GM12878 (cell line): ENCODE data around the gene SPPL3. TPM values are rescaled to one million over a fixed set of nuclear protein-coding genes. Genes with fewer than 3 reads are reported as not detected.
A peak's percentile ranks its signal among the peaks of the same experiment; 100 is the strongest.

ENCODE experiments used
- ATAC-seq: fragments of 200-7000 bp; cut with Tn5 transposase; 3 replicates; pipeline ENCODE4 v1.9.1; 2020; ENCODE audit warnings: mild to moderate bottlenecking, moderate library complexity
- BruUV-seq: library from RNA; stranded (reverse); fragments of 400-500 nt; replicated peaks from 2 replicates; lab custom pipeline; 2021; lab: Mats Ljungman, UMichigan
- CTCF ChIA-PET: fragments of 300-600 bp; sonication (Branson Sonifier 250); formaldehyde crosslinking; extraction: SDS; loops from one replicate; lab custom pipeline; 2021; ENCODE audit warnings: inconsistent platforms; lab: Yijun Ruan, JAX
- POLR2A ChIA-PET: fragments of 350-600 bp; formaldehyde crosslinking; extraction: SDS; loops from one replicate; lab custom pipeline; 2021; ENCODE audit warnings: inconsistent platforms; lab: Charles Lee
- RAD21 ChIA-PET: fragments of 300-600 bp; sonication (Branson Sonifier 250); formaldehyde crosslinking; loops from one replicate; lab custom pipeline; 2023; ENCODE audit warnings: antibody characterized with exemption; ENCODE audit not compliant: unreplicated experiment; lab: Charles Lee
- SMC1A ChIA-PET: fragments of 300-600 bp; sonication (Branson Sonifier 250); formaldehyde crosslinking; loops from one replicate; lab custom pipeline; 2023; ENCODE audit not compliant: unreplicated experiment, uncharacterized antibody; lab: Charles Lee
- DNase-seq: peaks from one replicate; pipeline ENCODE4 v3.0.0-alpha.2; 2011; ENCODE audit warnings: low read depth, low spot score
- FAIRE-seq: peaks from 3 replicates; lab custom pipeline; 2011; peaks lifted over from hg19 to GRCh38; lab: Jason Lieb, UNC
- H2AFZ ChIP-seq: 2 replicates; pipeline ENCODE4 v1.6.0; 2011; ENCODE audit warnings: low read depth, low read length, control low read depth; ENCODE audit not compliant: control insufficient read depth
- H3K27ac ChIP-seq: 2 replicates; pipeline ENCODE4 v1.5.1; 2011; ENCODE audit warnings: control low read depth; ENCODE audit not compliant: control insufficient read depth, insufficient read depth
- H3K27me3 ChIP-seq, 2 experiments: replicated peaks in 1 of 2; 2 replicates each; pipeline versions ENCODE4 v1.6.0 to v1.6.1; 2011; ENCODE audit warnings: low read length in 1 of 2; ENCODE audit not compliant: control insufficient read depth in 2 of 2, insufficient read depth in 2 of 2
- H3K36me3 ChIP-seq, 2 experiments: 2 replicates each; pipeline ENCODE4 v1.5.1; 2011; ENCODE audit warnings: low read length in 1 of 2; ENCODE audit not compliant: control insufficient read depth in 2 of 2, insufficient read depth in 2 of 2
- H3K4me1 ChIP-seq: 2 replicates; pipeline ENCODE4 v1.6.1; 2011; ENCODE audit warnings: mild to moderate bottlenecking, low read length, moderate library complexity, mixed read lengths; ENCODE audit not compliant: control insufficient read depth, insufficient read depth
- H3K4me2 ChIP-seq: 2 replicates; pipeline ENCODE4 v1.6.0; 2011; ENCODE audit warnings: control low read depth; ENCODE audit not compliant: control insufficient read depth, insufficient read depth
- H3K4me3 ChIP-seq: fragments of 200-600 bp; sonication (generic); 2 replicates; pipeline ENCODE4 v1.5.1; 2016
- H3K79me2 ChIP-seq: 2 replicates; pipeline ENCODE4 v1.6.0; 2011; ENCODE audit warnings: low read length; ENCODE audit not compliant: control insufficient read depth, insufficient read depth
- H3K9ac ChIP-seq: 2 replicates; pipeline ENCODE4 v1.8.0; 2011; ENCODE audit warnings: low read length, control low read depth, mixed read lengths; ENCODE audit not compliant: control insufficient read depth, insufficient read depth
- H3K9me3 ChIP-seq: replicated peaks from 3 replicates; pipeline ENCODE4 v1.5.1; 2011; ENCODE audit warnings: mild to moderate bottlenecking, low read length; ENCODE audit not compliant: control insufficient read depth, insufficient read depth
- H4K20me1 ChIP-seq: 2 replicates; pipeline ENCODE4 v1.6.0; 2011; ENCODE audit not compliant: control insufficient read depth, insufficient read depth
- HDAC6 ChIP-seq: fragments of 200-600 bp; sonication (generic); IDR thresholded peaks from one replicate; pipeline ENCODE4 v1.8.0; 2017; ENCODE audit warnings: antibody characterized with exemption; ENCODE audit not compliant: unreplicated experiment
- IKZF1 ChIP-seq: fragments of 450-650 bp; conservative IDR thresholded peaks from 2 replicates; pipeline ENCODE4 v1.6.1; 2017; ENCODE audit warnings: antibody characterized with exemption, mild to moderate bottlenecking
- NFIC ChIP-seq: IDR thresholded peaks from 2 replicates; pipeline ENCODE4 v1.6.1; 2012; ENCODE audit warnings: low read depth, mild to moderate bottlenecking, inconsistent platforms, low read length, moderate library complexity
- NFYA ChIP-seq: IDR thresholded peaks from 2 replicates; pipeline ENCODE4 v1.6.1; 2011; ENCODE audit warnings: low read depth, mild to moderate bottlenecking, low read length, improper control_type of control experiment, borderline replicate concordance
- POLR2AphosphoS5 ChIP-seq: IDR thresholded peaks from 2 replicates; pipeline ENCODE4 v1.6.1; 2011; ENCODE audit warnings: mild to moderate bottlenecking, low read length, inconsistent platforms
- RCOR1 ChIP-seq: conservative IDR thresholded peaks from 2 replicates; pipeline ENCODE4 v1.6.1; 2012; ENCODE audit warnings: low read depth, low read length, improper control_type of control experiment
- SKIL ChIP-seq: fragments of 450-650 bp; IDR thresholded peaks from 2 replicates; pipeline ENCODE4 v1.6.1; 2017; ENCODE audit warnings: mild to moderate bottlenecking, low read depth, inconsistent platforms; ENCODE audit not compliant: poor library complexity, severe bottlenecking
- ZNF24 ChIP-seq: fragments of 450-650 bp; IDR thresholded peaks from 2 replicates; pipeline ENCODE4 v1.6.1; 2017; ENCODE audit warnings: antibody characterized with exemption, mild to moderate bottlenecking
- ZNF274 ChIP-seq: IDR thresholded peaks from one replicate; pipeline ENCODE4 v1.8.0; 2011; ENCODE audit not compliant: insufficient read length, insufficient read depth
- WGBS: methylation state at CpG from one replicate; pipeline ENCODE4 v1.1.6; 2016; ENCODE audit warnings: low lambda C conversion rate; ENCODE audit not compliant: insufficient replicate concordance, insufficient coverage; ENCODE audit errors: missing lambda C conversion rate; 5-methylcytosine and 5-hydroxymethylcytosine counted together
- in situ Hi-C: fragments of 300-500 bp; cut with MboI; formaldehyde crosslinking; loops from 9 replicates; pipeline ENCODE4 v1.14.3; 2018; ENCODE audit warnings: mixed read lengths
- intact Hi-C: fragments of 100-400 bp; cut with micrococcal nuclease; formaldehyde crosslinking; loops from one replicate; pipeline ENCODE4 v1.14.2; 2022; ENCODE audit not compliant: unreplicated experiment
- polyA plus RNA-seq, 11 experiments: library from polyadenylated mRNA; depleted of rRNA in 4 of 11; unstranded in 6 of 11; stranded (reverse) in 5 of 11; fragments of >200 nt; fragmentation: Nextera tagmentation in 4 of 11; fragmentation: Illumina TruSeq in 1 of 11; extraction: Ambion mirVana in 4 of 11; extraction: Trizol in 1 of 11; gene quantifications; 1 replicate in 1 of 11; 2 replicates in 10 of 11; pipeline versions ENCODE4 v1.2.1 to v1.2.3, GENCODE V29; 2011 to 2016; ENCODE audit warnings: inconsistent platforms in 2 of 11, missing spikeins in 2 of 11, low read depth in 1 of 11
- total RNA-seq, 4 experiments: library from RNA; depleted of rRNA in 3 of 4; stranded (reverse); fragments of >200 nt in 3 of 4; fragmentation: Illumina TruSeq in 1 of 4; extraction: Trizol in 1 of 4; gene quantifications; 2 replicates each; pipeline versions ENCODE4 v1.2.1 to v1.2.3, GENCODE V29; 2013 to 2021
- TF ChIP-seq, protein P1 (sequence below): fragments of 450-650 bp; IDR thresholded peaks from 2 replicates; pipeline ENCODE4 v1.6.1; 2017; ENCODE audit warnings: borderline replicate concordance
- TF ChIP-seq, protein P2 (sequence below): IDR thresholded peaks from 2 replicates; pipeline ENCODE4 v1.6.1; 2011; ENCODE audit warnings: borderline replicate concordance, low read depth, mild to moderate bottlenecking, moderate library complexity, low read length; ENCODE audit not compliant: insufficient read depth, poor library complexity, severe bottlenecking
- TF ChIP-seq, protein P3 (sequence below): IDR thresholded peaks from 2 replicates; pipeline ENCODE4 v1.6.1; 2012; ENCODE audit warnings: improper control_type of control experiment, low read depth, low read length; ENCODE audit not compliant: insufficient replicate concordance

SPPL3 gene
- total and polyA plus RNA-seq, 10 of the 15 experiments (the other 5 are each of a cell fraction or from before 2014, with no cell fraction given) = 4.3 to 45.5 (median 11.7) TPM

- no peaks in the 10 kb centered on the region for H3K36me3 ChIP-seq
- peak; percentile 81 for ATAC-seq
- WGBS = 14% methylated on average over 7 of the region's 9 CpGs
- ChIA-PET SMC1A (interaction anchor here (1.2 to 3.0 kb wide), 2 partner anchors 16 to 27 kb away, joined by 6 to 15 read pairs; no protein-coding TSS in a partner anchor), POLR2A (interaction anchor here (0.6 kb wide), 2 partner anchors 14 to 15 kb away, joined by 3 read pairs; no protein-coding TSS in a partner anchor), CTCF (interaction anchor here (0.7 to 1.7 kb wide), 11 partner anchors 12 to 296 kb away, joined by 3 to 14 read pairs (median 4); no protein-coding TSS in a partner anchor), RAD21 (interaction anchor here (1.6 to 2.3 kb wide), 2 partner anchors 15 to 27 kb away, joined by 3 to 14 read pairs; no protein-coding TSS in a partner anchor)
- no peaks in the 10 kb centered on the region for H3K27me3 ChIP-seq
- intact Hi-C loops (no loop called here), in situ Hi-C loops (no loop called here)
- BruUV-seq = no TSS peak
- H3K4me3 ChIP-seq = no peak overlapping the region
- H3K27ac ChIP-seq = no peak overlapping the region
- no peak overlapping the region for H3K9ac ChIP-seq
- no peaks in the 10 kb centered on the region for H3K79me2 ChIP-seq
- H3K4me2 ChIP-seq = no peak overlapping the region; the same call in 1 of the 2 replicates
- H2AFZ ChIP-seq = no peak overlapping the region; the same call in 1 of the 2 replicates
- no peaks in the 10 kb centered on the region for H3K4me1 ChIP-seq
- no peaks in the 10 kb centered on the region; the same call in 2 of the 3 replicates for H3K9me3 ChIP-seq
- H4K20me1 ChIP-seq = no peaks in the 10 kb centered on the region
- peak; percentile 82 for FAIRE-seq
- no peak for DNase-seq
- TF ChIP-seq NFYA (no peak), ZNF24 (no peak), IKZF1 (peak; percentile 48), NFIC (peak; percentile 52; the same call in 1 of the 2 replicates), HDAC6 (no peak), RCOR1 (no peak), SKIL (no peak), POLR2AphosphoS5 (no peak), ZNF274 (no peak)
- TF ChIP-seq, protein P1, sequence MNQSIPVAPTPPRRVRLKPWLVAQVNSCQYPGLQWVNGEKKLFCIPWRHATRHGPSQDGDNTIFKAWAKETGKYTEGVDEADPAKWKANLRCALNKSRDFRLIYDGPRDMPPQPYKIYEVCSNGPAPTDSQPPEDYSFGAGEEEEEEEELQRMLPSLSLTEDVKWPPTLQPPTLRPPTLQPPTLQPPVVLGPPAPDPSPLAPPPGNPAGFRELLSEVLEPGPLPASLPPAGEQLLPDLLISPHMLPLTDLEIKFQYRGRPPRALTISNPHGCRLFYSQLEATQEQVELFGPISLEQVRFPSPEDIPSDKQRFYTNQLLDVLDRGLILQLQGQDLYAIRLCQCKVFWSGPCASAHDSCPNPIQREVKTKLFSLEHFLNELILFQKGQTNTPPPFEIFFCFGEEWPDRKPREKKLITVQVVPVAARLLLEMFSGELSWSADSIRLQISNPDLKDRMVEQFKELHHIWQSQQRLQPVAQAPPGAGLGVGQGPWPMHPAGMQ = no peak
- TF ChIP-seq, protein P2, sequence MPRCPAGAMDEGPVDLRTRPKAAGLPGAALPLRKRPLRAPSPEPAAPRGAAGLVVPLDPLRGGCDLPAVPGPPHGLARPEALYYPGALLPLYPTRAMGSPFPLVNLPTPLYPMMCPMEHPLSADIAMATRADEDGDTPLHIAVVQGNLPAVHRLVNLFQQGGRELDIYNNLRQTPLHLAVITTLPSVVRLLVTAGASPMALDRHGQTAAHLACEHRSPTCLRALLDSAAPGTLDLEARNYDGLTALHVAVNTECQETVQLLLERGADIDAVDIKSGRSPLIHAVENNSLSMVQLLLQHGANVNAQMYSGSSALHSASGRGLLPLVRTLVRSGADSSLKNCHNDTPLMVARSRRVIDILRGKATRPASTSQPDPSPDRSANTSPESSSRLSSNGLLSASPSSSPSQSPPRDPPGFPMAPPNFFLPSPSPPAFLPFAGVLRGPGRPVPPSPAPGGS = no peak
- TF ChIP-seq, protein P3, sequence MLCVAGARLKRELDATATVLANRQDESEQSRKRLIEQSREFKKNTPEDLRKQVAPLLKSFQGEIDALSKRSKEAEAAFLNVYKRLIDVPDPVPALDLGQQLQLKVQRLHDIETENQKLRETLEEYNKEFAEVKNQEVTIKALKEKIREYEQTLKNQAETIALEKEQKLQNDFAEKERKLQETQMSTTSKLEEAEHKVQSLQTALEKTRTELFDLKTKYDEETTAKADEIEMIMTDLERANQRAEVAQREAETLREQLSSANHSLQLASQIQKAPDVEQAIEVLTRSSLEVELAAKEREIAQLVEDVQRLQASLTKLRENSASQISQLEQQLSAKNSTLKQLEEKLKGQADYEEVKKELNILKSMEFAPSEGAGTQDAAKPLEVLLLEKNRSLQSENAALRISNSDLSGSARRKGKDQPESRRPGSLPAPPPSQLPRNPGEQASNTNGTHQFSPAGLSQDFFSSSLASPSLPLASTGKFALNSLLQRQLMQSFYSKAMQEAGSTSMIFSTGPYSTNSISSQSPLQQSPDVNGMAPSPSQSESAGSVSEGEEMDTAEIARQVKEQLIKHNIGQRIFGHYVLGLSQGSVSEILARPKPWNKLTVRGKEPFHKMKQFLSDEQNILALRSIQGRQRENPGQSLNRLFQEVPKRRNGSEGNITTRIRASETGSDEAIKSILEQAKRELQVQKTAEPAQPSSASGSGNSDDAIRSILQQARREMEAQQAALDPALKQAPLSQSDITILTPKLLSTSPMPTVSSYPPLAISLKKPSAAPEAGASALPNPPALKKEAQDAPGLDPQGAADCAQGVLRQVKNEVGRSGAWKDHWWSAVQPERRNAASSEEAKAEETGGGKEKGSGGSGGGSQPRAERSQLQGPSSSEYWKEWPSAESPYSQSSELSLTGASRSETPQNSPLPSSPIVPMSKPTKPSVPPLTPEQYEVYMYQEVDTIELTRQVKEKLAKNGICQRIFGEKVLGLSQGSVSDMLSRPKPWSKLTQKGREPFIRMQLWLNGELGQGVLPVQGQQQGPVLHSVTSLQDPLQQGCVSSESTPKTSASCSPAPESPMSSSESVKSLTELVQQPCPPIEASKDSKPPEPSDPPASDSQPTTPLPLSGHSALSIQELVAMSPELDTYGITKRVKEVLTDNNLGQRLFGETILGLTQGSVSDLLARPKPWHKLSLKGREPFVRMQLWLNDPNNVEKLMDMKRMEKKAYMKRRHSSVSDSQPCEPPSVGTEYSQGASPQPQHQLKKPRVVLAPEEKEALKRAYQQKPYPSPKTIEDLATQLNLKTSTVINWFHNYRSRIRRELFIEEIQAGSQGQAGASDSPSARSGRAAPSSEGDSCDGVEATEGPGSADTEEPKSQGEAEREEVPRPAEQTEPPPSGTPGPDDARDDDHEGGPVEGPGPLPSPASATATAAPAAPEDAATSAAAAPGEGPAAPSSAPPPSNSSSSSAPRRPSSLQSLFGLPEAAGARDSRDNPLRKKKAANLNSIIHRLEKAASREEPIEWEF = no peak
Measured at GRCh38 chr12:120944645-120945217, 40.6 kb upstream of the SPPL3 start.
